NCI-H146 treated with DMSO at 0.1 percent for 48 hours (cell line): ENCODE measurements around the gene KAZN.
A peak's percentile ranks its signal among the peaks of the same experiment; 100 is the strongest.

Experiments
- DNase-seq: peaks from one replicate; lab custom pipeline; 2025; ENCODE audit not compliant: unreplicated experiment; lab: John Stamatoyannopoulos, UW

Gene KAZN

GRCh38 chr1:14706631-14707030 lies 108.1 kb downstream of the KAZN start:
- no peak for DNase-seq

GRCh38 chr1:14707531-14708445 lies 109.3 kb downstream of the KAZN start:
- DNase-seq: no peak

- DNase-seq: no peak
Observed at GRCh38 chr1:14710331-14710730, 111.8 kb downstream of the KAZN start.

- DNase-seq: no peak
Observed at GRCh38 chr1:14712136-14712535, 113.7 kb downstream of the KAZN start.

GRCh38 chr1:14713077-14713476 lies 114.6 kb downstream of the KAZN start:
- DNase-seq: peak; percentile 87

GRCh38 chr1:14715266-14715665 lies 116.8 kb downstream of the KAZN start:
- no peak for DNase-seq

GRCh38 chr1:14715802-14716201 lies 117.3 kb downstream of the KAZN start:
- no peak for DNase-seq

GRCh38 chr1:14716474-14716873 lies 118.0 kb downstream of the KAZN start:
- no peak for DNase-seq

GRCh38 chr1:14718476-14718875 lies 120.0 kb downstream of the KAZN start:
- no peak for DNase-seq

- no peak for DNase-seq
Observed at GRCh38 chr1:14723401-14723800, 124.9 kb downstream of the KAZN start.

GRCh38 chr1:14724246-14724645 lies 125.8 kb downstream of the KAZN start:
- no peak for DNase-seq

GRCh38 chr1:14724678-14725077 lies 126.2 kb downstream of the KAZN start:
- no peak for DNase-seq

- DNase-seq: no peak
Observed at GRCh38 chr1:14725238-14725637, 126.8 kb downstream of the KAZN start.

GRCh38 chr1:14725695-14726094 lies 127.2 kb downstream of the KAZN start:
- DNase-seq: no peak

- DNase-seq: no peak
Observed at GRCh38 chr1:14726606-14727005, 128.1 kb downstream of the KAZN start.

GRCh38 chr1:14728516-14728915 lies 130.0 kb downstream of the KAZN start:
- DNase-seq: no peak

- DNase-seq: no peak
Observed at GRCh38 chr1:14732728-14733047, 134.2 kb downstream of the KAZN start.

- no peak for DNase-seq
Observed at GRCh38 chr1:14733048-14733778, 134.7 kb downstream of the KAZN start.

- no peak for DNase-seq
Observed at GRCh38 chr1:14733779-14734140, 135.3 kb downstream of the KAZN start.

- DNase-seq: peak; percentile 61
Observed at GRCh38 chr1:14735841-14736240, 137.4 kb downstream of the KAZN start.

- no peak for DNase-seq
Observed at GRCh38 chr1:14737561-14738094, 139.1 kb downstream of the KAZN start.

- peak; percentile 47 for DNase-seq
Observed at GRCh38 chr1:14738235-14738634, 139.8 kb downstream of the KAZN start.
